K562 (cell line): Measurements from ENCODE around the gene AAMP. TPM values are rescaled to one million over a fixed set of nuclear protein-coding genes. Genes with fewer than 3 reads are reported as not detected.
A peak's percentile ranks its signal among the peaks of the same experiment; 100 is the strongest.

Experiments
- CBX1 ChIP-seq: sonication (generic); IDR thresholded peaks from 2 replicates; pipeline ENCODE4 v1.6.1; 2016; ENCODE audit warnings: antibody characterized with exemption, low read depth, mild to moderate bottlenecking
- POLR2G ChIP-seq: fragments of 200-400 bp; formaldehyde crosslinking; IDR thresholded peaks from 2 replicates; pipeline ENCODE4 v1.6.1; 2017; ENCODE audit warnings: low read depth, mild to moderate bottlenecking, antibody characterized with exemption, low read length, moderate library complexity
- PPARD ChIP-seq: fragments of 250-450 bp; sonication (Bioruptor Pico); IDR thresholded peaks from 2 replicates; pipeline ENCODE4 v1.8.0; 2022; ENCODE audit warnings: inconsistent platforms, mild to moderate bottlenecking, moderate library complexity
- RBFOX2 ChIP-seq: fragments of 200-400 bp; formaldehyde crosslinking; IDR thresholded peaks from 2 replicates; pipeline ENCODE4 v1.6.1; 2017; ENCODE audit warnings: low read depth, mild to moderate bottlenecking, low read length, moderate library complexity
- SMAD2 ChIP-seq: fragments of 150-350 bp; IDR thresholded peaks from 2 replicates; pipeline ENCODE4 v1.6.1; 2014; ENCODE audit warnings: low read depth, mild to moderate bottlenecking, low read length
- SNIP1 ChIP-seq: fragments of 450-650 bp; IDR thresholded peaks from 2 replicates; pipeline ENCODE4 v1.7.1; 2017; ENCODE audit warnings: low read depth, mild to moderate bottlenecking
- ZBTB17 ChIP-seq: fragments of 450-650 bp; formaldehyde crosslinking; IDR thresholded peaks from 2 replicates; pipeline ENCODE4 v1.4.0; 2020; ENCODE audit warnings: mild to moderate bottlenecking
- ZNF224 ChIP-seq: sonication (generic); formaldehyde crosslinking; IDR thresholded peaks from 2 replicates; pipeline ENCODE4 v1.8.0; 2022; ENCODE audit warnings: mild to moderate bottlenecking, missing genetic modification reagents
- ZNF23 ChIP-seq: fragments of 250-450 bp; sonication (Bioruptor Pico); IDR thresholded peaks from 2 replicates; pipeline ENCODE4 v1.4.0; 2020; ENCODE audit warnings: mild to moderate bottlenecking
- polyA plus RNA-seq, 8 experiments: library from polyadenylated mRNA; depleted of rRNA in 4 of 8; stranded (reverse) in 5 of 8; unstranded in 3 of 8; fragments of >200 nt; fragmentation: Nextera tagmentation in 2 of 8; fragmentation: Illumina TruSeq in 1 of 8; extraction: Ambion mirVana in 2 of 8; extraction: Trizol in 1 of 8; gene quantifications; 2 replicates each; pipeline versions ENCODE4 v1.2.1 to v1.2.3, GENCODE V29; 2011 to 2014; ENCODE audit warnings: inconsistent platforms in 1 of 8, missing spikeins in 1 of 8
- total RNA-seq, 7 experiments: library from RNA; depleted of rRNA in 6 of 7; stranded (reverse); fragments of >200 nt in 6 of 7; fragmentation: Illumina TruSeq in 2 of 7; extraction: Trizol in 2 of 7; gene quantifications; 2 replicates each; pipeline versions ENCODE4 v1.2.1 to v1.2.3, GENCODE V29; 2011 to 2021; ENCODE audit warnings: low replicate concordance in 1 of 7
- TF ChIP-seq, protein P1 (sequence below): fragments of 250-450 bp; sonication (Bioruptor Pico); IDR thresholded peaks from 2 replicates; pipeline ENCODE4 v1.4.0; 2020; ENCODE audit warnings: mild to moderate bottlenecking, moderate library complexity
- TF ChIP-seq, protein P2 (sequence below), 2 experiments: fragments of 450-650 bp; formaldehyde crosslinking in 1 of 2; IDR thresholded peaks; 2 replicates each; pipeline versions ENCODE4 v1.4.0 to v1.6.1; 2014 to 2020; ENCODE audit warnings: mild to moderate bottlenecking in 2 of 2, borderline replicate concordance in 1 of 2, low read depth in 1 of 2
- TF ChIP-seq, protein P3 (sequence below): fragments of 250-450 bp; sonication (Bioruptor Pico); IDR thresholded peaks from 2 replicates; pipeline ENCODE4 v1.9.0; 2021; ENCODE audit warnings: mild to moderate bottlenecking, inconsistent platforms

AAMP gene
- total and polyA plus RNA-seq, 9 of the 15 experiments (the other 6 are each of a cell fraction or from before 2014, with no cell fraction given): 5.7 to 197 (median 94.1) TPM

DNA sequence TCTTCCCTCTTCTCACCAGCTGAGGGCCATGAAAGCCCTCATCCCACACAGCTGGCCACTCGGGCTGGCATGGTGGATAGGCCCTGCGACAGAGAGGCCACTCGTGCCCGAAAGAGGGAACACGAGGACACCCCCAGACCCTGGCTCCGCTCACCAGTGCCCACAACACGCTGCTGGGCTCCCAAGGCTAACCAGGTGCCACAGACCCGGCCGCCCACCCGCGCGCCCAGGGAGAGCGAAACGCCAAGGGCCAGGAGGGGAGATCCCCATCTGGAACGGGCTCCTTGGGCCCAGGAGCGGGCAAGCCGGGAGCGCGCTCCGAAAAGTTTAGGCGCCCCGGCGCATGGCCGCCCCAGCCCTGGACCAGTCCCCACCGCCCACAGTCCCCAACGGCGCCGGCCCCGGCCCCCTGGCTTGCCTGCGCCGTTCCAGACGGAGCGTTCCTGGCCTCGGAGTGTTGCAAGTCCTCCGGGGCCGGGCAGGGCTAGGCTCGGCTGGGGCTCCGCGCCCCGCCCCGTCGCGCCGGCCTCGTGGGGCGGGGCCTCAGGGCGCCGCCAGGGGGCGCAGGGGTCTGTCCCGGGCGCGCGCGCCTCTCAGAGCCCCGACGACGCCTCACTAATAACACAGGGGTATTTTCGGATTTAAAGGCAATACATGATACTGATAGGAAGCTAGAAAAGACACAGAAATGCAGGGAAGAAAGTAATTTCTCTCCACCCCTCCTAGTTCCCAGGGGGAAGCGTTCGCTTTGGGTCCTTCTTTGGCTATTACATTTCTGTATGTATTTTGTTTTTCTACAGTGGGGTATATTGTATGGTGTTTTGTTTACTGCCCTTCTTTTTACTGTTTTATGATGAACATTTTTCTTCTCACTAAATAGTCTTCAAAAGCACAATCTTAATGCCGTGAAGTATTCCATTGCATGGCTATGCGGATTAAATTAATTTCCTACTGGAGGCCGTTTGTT is 22.4 kb upstream of the AAMP start, which contains the start of gene TMBIM1 (continued):
- TF ChIP-seq ZBTB17 (CRISPR knock-in tag) (0 out of 2 replicates have a peak, but pooled peaks have one; percentile 25), RBFOX2 (peak; percentile 79), SMAD2 (no peak), PPARD (no peak), SNIP1 (no peak), POLR2G (peak; percentile 79), ZNF224 (CRISPR knock-in tag) (no peak), ZNF23 (CRISPR knock-in tag) (no peak), CBX1 (peak; percentile 55; the same call in 1 of the 2 replicates)
- TF ChIP-seq, protein P1, sequence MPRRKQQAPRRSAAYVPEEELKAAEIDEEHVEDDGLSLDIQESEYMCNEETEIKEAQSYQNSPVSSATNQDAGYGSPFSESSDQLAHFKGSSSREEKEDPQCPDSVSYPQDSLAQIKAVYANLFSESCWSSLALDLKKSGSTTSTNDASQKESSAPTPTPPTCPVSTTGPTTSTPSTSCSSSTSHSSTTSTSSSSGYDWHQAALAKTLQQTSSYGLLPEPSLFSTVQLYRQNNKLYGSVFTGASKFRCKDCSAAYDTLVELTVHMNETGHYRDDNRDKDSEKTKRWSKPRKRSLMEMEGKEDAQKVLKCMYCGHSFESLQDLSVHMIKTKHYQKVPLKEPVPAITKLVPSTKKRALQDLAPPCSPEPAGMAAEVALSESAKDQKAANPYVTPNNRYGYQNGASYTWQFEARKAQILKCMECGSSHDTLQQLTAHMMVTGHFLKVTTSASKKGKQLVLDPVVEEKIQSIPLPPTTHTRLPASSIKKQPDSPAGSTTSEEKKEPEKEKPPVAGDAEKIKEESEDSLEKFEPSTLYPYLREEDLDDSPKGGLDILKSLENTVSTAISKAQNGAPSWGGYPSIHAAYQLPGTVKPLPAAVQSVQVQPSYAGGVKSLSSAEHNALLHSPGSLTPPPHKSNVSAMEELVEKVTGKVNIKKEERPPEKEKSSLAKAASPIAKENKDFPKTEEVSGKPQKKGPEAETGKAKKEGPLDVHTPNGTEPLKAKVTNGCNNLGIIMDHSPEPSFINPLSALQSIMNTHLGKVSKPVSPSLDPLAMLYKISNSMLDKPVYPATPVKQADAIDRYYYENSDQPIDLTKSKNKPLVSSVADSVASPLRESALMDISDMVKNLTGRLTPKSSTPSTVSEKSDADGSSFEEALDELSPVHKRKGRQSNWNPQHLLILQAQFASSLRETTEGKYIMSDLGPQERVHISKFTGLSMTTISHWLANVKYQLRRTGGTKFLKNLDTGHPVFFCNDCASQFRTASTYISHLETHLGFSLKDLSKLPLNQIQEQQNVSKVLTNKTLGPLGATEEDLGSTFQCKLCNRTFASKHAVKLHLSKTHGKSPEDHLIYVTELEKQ (CRISPR knock-in tag): no peak
- TF ChIP-seq, protein P2, sequence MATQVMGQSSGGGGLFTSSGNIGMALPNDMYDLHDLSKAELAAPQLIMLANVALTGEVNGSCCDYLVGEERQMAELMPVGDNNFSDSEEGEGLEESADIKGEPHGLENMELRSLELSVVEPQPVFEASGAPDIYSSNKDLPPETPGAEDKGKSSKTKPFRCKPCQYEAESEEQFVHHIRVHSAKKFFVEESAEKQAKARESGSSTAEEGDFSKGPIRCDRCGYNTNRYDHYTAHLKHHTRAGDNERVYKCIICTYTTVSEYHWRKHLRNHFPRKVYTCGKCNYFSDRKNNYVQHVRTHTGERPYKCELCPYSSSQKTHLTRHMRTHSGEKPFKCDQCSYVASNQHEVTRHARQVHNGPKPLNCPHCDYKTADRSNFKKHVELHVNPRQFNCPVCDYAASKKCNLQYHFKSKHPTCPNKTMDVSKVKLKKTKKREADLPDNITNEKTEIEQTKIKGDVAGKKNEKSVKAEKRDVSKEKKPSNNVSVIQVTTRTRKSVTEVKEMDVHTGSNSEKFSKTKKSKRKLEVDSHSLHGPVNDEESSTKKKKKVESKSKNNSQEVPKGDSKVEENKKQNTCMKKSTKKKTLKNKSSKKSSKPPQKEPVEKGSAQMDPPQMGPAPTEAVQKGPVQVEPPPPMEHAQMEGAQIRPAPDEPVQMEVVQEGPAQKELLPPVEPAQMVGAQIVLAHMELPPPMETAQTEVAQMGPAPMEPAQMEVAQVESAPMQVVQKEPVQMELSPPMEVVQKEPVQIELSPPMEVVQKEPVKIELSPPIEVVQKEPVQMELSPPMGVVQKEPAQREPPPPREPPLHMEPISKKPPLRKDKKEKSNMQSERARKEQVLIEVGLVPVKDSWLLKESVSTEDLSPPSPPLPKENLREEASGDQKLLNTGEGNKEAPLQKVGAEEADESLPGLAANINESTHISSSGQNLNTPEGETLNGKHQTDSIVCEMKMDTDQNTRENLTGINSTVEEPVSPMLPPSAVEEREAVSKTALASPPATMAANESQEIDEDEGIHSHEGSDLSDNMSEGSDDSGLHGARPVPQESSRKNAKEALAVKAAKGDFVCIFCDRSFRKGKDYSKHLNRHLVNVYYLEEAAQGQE (IDR thresholded peaks at IDR 0.05; ENCODE audit: borderline replicate concordance): peak; percentile 40; the same call in 1 of the 2 replicates
- TF ChIP-seq, protein P2 (CRISPR knock-in tag; IDR thresholded peaks at IDR 0.05; ENCODE audit: low read depth): no peak
- TF ChIP-seq, protein P3, sequence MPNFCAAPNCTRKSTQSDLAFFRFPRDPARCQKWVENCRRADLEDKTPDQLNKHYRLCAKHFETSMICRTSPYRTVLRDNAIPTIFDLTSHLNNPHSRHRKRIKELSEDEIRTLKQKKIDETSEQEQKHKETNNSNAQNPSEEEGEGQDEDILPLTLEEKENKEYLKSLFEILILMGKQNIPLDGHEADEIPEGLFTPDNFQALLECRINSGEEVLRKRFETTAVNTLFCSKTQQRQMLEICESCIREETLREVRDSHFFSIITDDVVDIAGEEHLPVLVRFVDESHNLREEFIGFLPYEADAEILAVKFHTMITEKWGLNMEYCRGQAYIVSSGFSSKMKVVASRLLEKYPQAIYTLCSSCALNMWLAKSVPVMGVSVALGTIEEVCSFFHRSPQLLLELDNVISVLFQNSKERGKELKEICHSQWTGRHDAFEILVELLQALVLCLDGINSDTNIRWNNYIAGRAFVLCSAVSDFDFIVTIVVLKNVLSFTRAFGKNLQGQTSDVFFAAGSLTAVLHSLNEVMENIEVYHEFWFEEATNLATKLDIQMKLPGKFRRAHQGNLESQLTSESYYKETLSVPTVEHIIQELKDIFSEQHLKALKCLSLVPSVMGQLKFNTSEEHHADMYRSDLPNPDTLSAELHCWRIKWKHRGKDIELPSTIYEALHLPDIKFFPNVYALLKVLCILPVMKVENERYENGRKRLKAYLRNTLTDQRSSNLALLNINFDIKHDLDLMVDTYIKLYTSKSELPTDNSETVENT (CRISPR knock-in tag): peak; percentile 41; the same call in 1 of the 2 replicates
